Left colon (tissue), 2 donors: Measurements from ENCODE around the gene CDH2. TPM values are rescaled to one million over a fixed set of nuclear protein-coding genes. Genes with fewer than 3 reads are reported as not detected.

ENCODE experiments used
- ATAC-seq: fragments of 200-7000 bp; cut with Tn5 transposase; one replicate; pipeline ENCODE4 v1.9.1; 2020; ENCODE audit warnings: mild to moderate bottlenecking, moderate library complexity
- DNase-seq, 2 donors: peaks; one replicate each; pipeline ENCODE4 v3.0.0-alpha.2; 2020
- intact Hi-C, 2 donors: fragments of 100-400 bp; cut with DNase I in 1 of 2; cut with micrococcal nuclease in 1 of 2; formaldehyde crosslinking; loops; one replicate each; pipeline versions ENCODE4 v1.11.2 to v1.14.0; 2022; cut with DNase I, micrococcal nuclease
- total RNA-seq, 2 donors: library from RNA; stranded (reverse); fragmentation: NEBNext Ultra II Directional; extraction: Animal tissue kit (Norgen Biotek cat#: 25700); gene quantifications; one replicate each; pipeline ENCODE4 v1.2.1, GENCODE V29; 2021
- donor health status: DM: no; HTN: no; CAD: no.
- donor health status: DM: yes; HTN: yes; CAD: no.

Gene CDH2
- total RNA-seq, 2 donors from 2014 or later = 0.98 to 1.8 TPM

- DNase-seq = no peak
- intact Hi-C loops = no loop called here
- no peak for ATAC-seq
These were observed 33.2 kb downstream of the CDH2 start for GRCh38 chr18:28143725-28144124.

- ATAC-seq = no peak
- intact Hi-C loops = no loop called here
- no peak for DNase-seq
These were observed 38.1 kb downstream of the CDH2 start for GRCh38 chr18:28138816-28139215.

- no peak for DNase-seq
- ATAC-seq = no peak
- intact Hi-C loops = no loop called here
These were observed 40.9 kb downstream of the CDH2 start for GRCh38 chr18:28136071-28136470.

- ATAC-seq (no peak), DNase-seq (no peak)
- intact Hi-C loops = no loop called here
These were observed 42.2 kb downstream of the CDH2 start for GRCh38 chr18:28134774-28135173.

- intact Hi-C loops = no loop called here
- ATAC-seq (no peak), DNase-seq (no peak)
These were observed 44.8 kb downstream of the CDH2 start for GRCh38 chr18:28132084-28132483.

- DNase-seq (no peak), ATAC-seq (no peak)
- intact Hi-C loops = no loop called here
These were observed 48.3 kb downstream of the CDH2 start for GRCh38 chr18:28128659-28128980.

GRCh38 chr18:28127763-28128658 lies 48.9 kb downstream of the CDH2 start:
- no peak for DNase-seq
- intact Hi-C loops = no loop called here
- ATAC-seq = no peak

GRCh38 chr18:28127228-28127627 lies 49.7 kb downstream of the CDH2 start:
- intact Hi-C loops = no loop called here
- DNase-seq (no peak), ATAC-seq (no peak)

- intact Hi-C loops = no loop called here
- ATAC-seq = no peak
- DNase-seq = no peak
These were observed 50.2 kb downstream of the CDH2 start for GRCh38 chr18:28126768-28127167.

- intact Hi-C loops = no loop called here
- no peak for ATAC-seq
- DNase-seq = no peak
These were observed 51.9 kb downstream of the CDH2 start for GRCh38 chr18:28125051-28125450.

- no peak for ATAC-seq
These were observed 52.5 kb downstream of the CDH2 start for GRCh38 chr18:28124131-28125029.

GRCh38 chr18:28123401-28124030 lies 53.4 kb downstream of the CDH2 start:
- intact Hi-C loops = no loop called here
- DNase-seq (no peak), ATAC-seq (no peak)

More at GRCh38 chr18:28124131-28125029, 52.5 kb downstream of the CDH2 start:
- intact Hi-C loops = no loop called here
- no peak for DNase-seq

- DNase-seq (no peak), ATAC-seq (no peak)
- intact Hi-C loops = no loop called here
These were observed 56.0 kb downstream of the CDH2 start for GRCh38 chr18:28120828-28121515.

- no peak for ATAC-seq
- intact Hi-C loops = no loop called here
- no peak for DNase-seq
These were observed 60.5 kb downstream of the CDH2 start for GRCh38 chr18:28116461-28116860.

GRCh38 chr18:28115149-28115550 lies 61.8 kb downstream of the CDH2 start:
- ATAC-seq (no peak), DNase-seq (no peak)
- intact Hi-C loops = no loop called here

- DNase-seq (no peak), ATAC-seq (no peak)
- intact Hi-C loops = no loop called here
These were observed 62.5 kb downstream of the CDH2 start for GRCh38 chr18:28114472-28114871.

- ATAC-seq = no peak
- no peak for DNase-seq
- intact Hi-C loops = no loop called here
These were observed 63.5 kb downstream of the CDH2 start for GRCh38 chr18:28113271-28114029.

GRCh38 chr18:28112056-28112470 lies 64.9 kb downstream of the CDH2 start:
- DNase-seq (no peak), ATAC-seq (no peak)
- intact Hi-C loops = no loop called here
